ENCODE data around the gene CCN2.

CCN2 gene, protein sequence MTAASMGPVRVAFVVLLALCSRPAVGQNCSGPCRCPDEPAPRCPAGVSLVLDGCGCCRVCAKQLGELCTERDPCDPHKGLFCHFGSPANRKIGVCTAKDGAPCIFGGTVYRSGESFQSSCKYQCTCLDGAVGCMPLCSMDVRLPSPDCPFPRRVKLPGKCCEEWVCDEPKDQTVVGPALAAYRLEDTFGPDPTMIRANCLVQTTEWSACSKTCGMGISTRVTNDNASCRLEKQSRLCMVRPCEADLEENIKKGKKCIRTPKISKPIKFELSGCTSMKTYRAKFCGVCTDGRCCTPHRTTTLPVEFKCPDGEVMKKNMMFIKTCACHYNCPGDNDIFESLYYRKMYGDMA

GRCh38 chr6:131950767-131951575 is at the start of gene CCN2:
CCN2 (minus strand) TSS chr6:131951372; CDS start chr6:131951172, 200 bp downstream.
- DNase-seq = peak; percentile 7 to 75 (median 48)
- intact Hi-C loops (cut with DNase I) = loop anchor here (10.0 kb wide), 1 partner anchor 214 kb away; no protein-coding TSS in a partner anchor

- intact Hi-C loops (cut with DNase I) = no loop called here
- no peak for DNase-seq
These were observed 49.1 kb upstream of the CCN2 start for GRCh38 chr6:132000296-132000695.

DNA sequence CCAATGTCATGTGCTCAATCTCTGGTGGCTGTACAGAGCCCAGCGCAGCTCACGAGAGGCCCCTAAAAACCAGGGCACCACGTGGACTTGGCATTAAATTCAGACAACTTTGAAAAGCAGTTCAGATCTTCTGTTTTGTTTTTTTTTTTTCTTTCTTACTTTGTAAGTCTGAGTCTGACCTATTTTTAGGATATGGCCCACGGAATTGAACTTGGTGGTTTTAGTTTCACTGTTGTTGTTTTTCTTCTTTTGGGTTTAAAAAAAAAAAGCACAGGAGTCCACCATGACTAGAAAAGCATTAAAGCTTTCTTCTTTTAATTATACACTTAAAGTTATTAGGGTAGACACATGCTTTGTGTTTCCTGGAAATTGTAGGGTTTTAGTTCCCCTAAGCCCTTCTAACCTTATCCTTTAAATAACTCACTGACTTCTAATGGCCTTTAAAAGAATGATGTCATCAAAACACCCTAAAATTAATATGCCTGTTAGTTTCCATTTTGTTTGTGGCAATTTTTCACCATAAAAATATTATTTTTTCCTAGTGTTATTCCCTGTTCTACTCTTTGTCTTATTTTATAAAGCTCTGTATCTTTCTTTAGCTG is 48.5 kb upstream of the CCN2 start:
- DNase-seq = no peak
- intact Hi-C loops (cut with DNase I) = no loop called here

GRCh38 chr6:131998255-131998982 is 47.2 kb upstream of the CCN2 start:
- no peak for DNase-seq
- intact Hi-C loops (cut with DNase I) = no loop called here

- intact Hi-C loops (cut with DNase I) = no loop called here
- DNase-seq = no peak
These were observed 46.4 kb upstream of the CCN2 start for GRCh38 chr6:131997429-131998153.

DNA sequence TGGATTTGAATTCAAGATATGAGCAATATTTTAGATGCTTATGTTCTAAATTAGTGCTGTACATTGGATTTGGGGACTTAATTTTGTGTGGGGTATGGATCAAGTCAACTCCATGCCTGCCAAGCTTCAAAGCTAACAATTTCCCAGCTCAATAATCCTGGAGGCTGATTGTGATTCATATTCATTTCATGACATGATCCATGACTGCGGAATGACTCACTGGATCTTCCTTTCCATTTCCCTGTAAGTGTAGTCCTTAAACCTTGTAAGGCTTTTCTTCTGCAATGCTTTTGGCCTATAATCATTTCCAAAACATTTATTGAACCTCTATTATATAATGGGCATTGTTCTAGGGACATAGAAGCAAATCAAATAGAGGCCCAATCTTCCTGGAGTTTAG is 44.7 kb upstream of the CCN2 start:
- intact Hi-C loops (cut with DNase I) = no loop called here
- DNase-seq = peak in 9 of 42 donors; percentile 5 to 47 (median 17)

GRCh38 chr6:131992557-131992956 is 41.4 kb upstream of the CCN2 start:
- intact Hi-C loops (cut with DNase I) = no loop called here
- DNase-seq = no peak

DNA sequence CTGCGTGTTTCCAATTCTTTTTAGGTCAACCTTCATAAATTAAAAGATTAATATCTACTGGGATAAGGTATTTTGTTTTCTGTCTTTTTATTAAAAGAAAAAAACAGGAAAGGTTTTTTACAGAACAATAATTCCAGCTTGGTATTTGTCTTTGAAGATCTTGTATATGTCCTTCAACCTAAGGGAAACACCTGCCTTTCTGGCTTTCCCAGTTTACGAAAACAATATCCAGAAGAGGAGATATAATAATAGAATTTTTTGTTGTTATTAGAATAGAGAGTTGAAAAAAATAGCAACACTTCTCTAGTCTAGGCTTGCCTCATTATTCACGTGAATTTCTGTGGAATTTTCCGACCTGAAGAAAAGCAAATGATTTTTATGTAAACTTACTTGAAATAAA is 37.9 kb upstream of the CCN2 start:
- intact Hi-C loops (cut with DNase I) = no loop called here
- no peak for DNase-seq

- DNase-seq = no peak
- intact Hi-C loops (cut with DNase I) = no loop called here
These were observed 31.6 kb upstream of the CCN2 start for GRCh38 chr6:131982740-131983259.

DNA sequence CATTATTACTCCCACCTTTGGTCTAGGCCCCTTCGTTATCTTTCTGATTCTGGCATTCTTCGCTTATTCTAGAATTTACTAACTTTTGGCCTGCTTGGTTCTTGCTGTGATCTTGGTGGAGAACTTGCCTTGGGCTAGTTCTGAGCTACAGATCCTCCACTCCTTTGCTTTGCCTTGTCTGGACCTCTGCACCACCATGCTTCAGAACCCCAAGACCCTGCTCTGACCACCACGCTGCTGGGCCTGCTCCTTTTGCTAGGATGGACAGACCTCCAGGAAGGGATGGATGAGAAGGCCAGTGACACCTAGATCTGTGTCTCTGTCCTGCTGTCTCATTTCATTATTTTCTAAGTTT is 30.4 kb upstream of the CCN2 start:
- intact Hi-C loops (cut with DNase I) = no loop called here
- DNase-seq = no peak

DNA sequence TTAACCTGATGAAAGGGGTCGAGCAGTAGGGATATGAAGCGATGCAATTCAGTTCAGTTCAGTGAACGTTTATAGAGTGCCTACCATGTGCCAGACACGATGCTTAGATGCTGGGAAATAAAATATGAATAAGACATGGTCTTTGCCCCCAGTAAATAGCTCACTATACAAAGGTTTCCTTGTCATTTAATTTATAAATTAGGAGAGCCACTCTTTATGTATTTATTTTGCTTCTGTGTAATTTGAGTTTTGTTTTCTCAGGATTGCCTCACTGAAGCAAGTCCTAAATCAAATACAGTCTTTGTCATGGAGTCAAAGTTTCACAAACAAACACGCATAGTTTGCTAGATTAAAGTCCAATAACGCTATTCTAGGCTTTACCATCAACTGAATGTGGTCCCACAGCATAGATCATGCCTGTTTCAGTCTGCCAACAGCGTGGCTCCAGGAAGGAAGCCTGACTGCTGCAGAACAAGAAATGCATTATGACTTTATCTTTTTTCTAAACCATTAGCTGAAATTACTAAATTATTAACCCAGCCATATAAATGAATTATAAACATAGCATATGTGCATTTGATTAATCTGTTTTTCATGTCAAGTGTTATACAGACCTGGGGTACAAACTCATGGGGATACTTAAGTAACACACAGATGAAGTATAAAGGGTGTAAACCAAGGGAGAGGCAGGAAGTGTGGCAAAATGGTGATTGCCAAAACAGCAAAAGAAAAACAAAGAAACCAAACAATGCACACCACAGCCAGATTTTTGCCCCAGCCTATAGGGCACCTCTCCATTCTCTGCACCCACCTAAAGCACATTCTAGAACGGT is 29.8 kb upstream of the CCN2 start:
- intact Hi-C loops (cut with DNase I) = no loop called here
- no peak for DNase-seq

GRCh38 chr6:131980338-131980790 is 29.2 kb upstream of the CCN2 start:
- intact Hi-C loops (cut with DNase I) = no loop called here
- no peak for DNase-seq

GRCh38 chr6:131979515-131980337 is 28.6 kb upstream of the CCN2 start:
- intact Hi-C loops (cut with DNase I) = no loop called here
- DNase-seq = no peak

DNA sequence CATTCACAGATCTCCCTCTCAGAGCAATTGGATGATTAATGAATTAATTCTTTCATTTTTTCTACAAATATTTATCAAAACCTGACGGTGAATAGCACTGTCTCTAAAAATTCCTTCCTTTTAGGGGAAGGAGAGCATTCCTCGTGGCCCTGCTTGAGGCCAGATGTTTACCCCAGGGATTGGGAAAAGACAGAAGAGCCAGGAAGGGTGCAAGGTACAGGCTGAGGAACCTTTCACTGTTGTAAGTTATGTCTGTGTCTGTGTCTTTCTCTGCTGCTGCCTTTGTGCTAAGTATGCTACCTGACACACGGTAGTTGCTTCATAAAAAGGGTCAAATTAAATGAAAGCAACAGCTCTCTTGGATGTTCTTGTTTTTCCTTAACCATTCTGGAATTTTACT is 27.4 kb upstream of the CCN2 start:
- intact Hi-C loops (cut with DNase I) = no loop called here
- no peak for DNase-seq

GRCh38 chr6:131976545-131977061 is 25.4 kb upstream of the CCN2 start:
- DNase-seq = no peak
- intact Hi-C loops (cut with DNase I) = no loop called here

GRCh38 chr6:131972741-131973140 is 21.6 kb upstream of the CCN2 start:
- intact Hi-C loops (cut with DNase I) = no loop called here
- DNase-seq = no peak

All from head of caudate nucleus (tissue), 42 donors.